HT1080 (cell line): ENCODE results near the gene TRPM2. TPM values are rescaled to one million over a fixed set of nuclear protein-coding genes. Genes with fewer than 3 reads are reported as not detected.
A peak's percentile ranks its signal among the peaks of the same experiment; 100 is the strongest.

Source experiments
- DNase-seq: peaks from one replicate; pipeline ENCODE4 v3.0.0-alpha.2; 2015; ENCODE audit warnings: low read depth
- small RNA-seq: library from RNA; depleted of rRNA; stranded (forward); fragments of <200 nt; gene quantifications from one replicate; pipeline ENCODE3, GENCODE V24; 2014
- total RNA-seq: library from RNA; depleted of rRNA; stranded (reverse); fragments of >200 nt; shearing (Covaris generic); gene quantifications from 2 replicates; pipeline ENCODE4 v1.2.3, GENCODE V29; 2014; rRNA removed

The TRPM2 gene
- total RNA-seq, 1 experiment from 2014 or later: 1.4 TPM

- no peak for DNase-seq
These were observed 127.0 kb downstream of the TRPM2 start for GRCh38 chr21:44480200-44481053.

GRCh38 chr21:44482581-44483287 lies 129.3 kb downstream of the TRPM2 start:
- no peak for DNase-seq

- no peak for DNase-seq
These were observed 130.1 kb downstream of the TRPM2 start for GRCh38 chr21:44483288-44484237.

GRCh38 chr21:44484498-44485253 lies 131.3 kb downstream of the TRPM2 start:
- DNase-seq: no peak

GRCh38 chr21:44485254-44485793 lies 131.9 kb downstream of the TRPM2 start:
- DNase-seq: peak; percentile 58

GRCh38 chr21:44485796-44486195 lies 132.4 kb downstream of the TRPM2 start:
- DNase-seq: no peak

- DNase-seq: no peak
These were observed 132.9 kb downstream of the TRPM2 start for GRCh38 chr21:44486302-44486701.

GRCh38 chr21:44487831-44488230 lies 134.4 kb downstream of the TRPM2 start:
- DNase-seq: peak; percentile 24

- no peak for DNase-seq
These were observed 136.5 kb downstream of the TRPM2 start for GRCh38 chr21:44489962-44490361.

GRCh38 chr21:44490405-44490804 lies 137.0 kb downstream of the TRPM2 start:
- DNase-seq: no peak

GRCh38 chr21:44490816-44491215 lies 137.4 kb downstream of the TRPM2 start:
- DNase-seq: no peak

Small RNAs within 50 kb of the gene (small RNA-seq; reads per million reads assigned to genes)
- gene RF00285: not detected

Other genes starting within 250 kb of the TRPM2 start
- gene PWP2, start 246.2 kb upstream of the TRPM2 start, total RNA-seq: 7.7 and 32.0 TPM in 2 replicates
- gene GATD3, start 219.9 kb upstream of the TRPM2 start, total RNA-seq: 5.0 and 9.2 TPM in 2 replicates
- 0.03 and 0.37 TPM in 2 replicates for gene ICOSLG, start 112.7 kb upstream of the TRPM2 start, total RNA-seq
- 0.57 TPM in 1 of 2 replicates, not detected in the other for gene DNMT3L, start 91.7 kb upstream of the TRPM2 start, total RNA-seq
- not detected in 2 replicates for gene AIRE, start 67.7 kb upstream of the TRPM2 start, total RNA-seq
- 60.1 and 70.6 TPM in 2 replicates for gene PFKL, start 53.6 kb upstream of the TRPM2 start, total RNA-seq
- gene CFAP410, start 14.2 kb upstream of the TRPM2 start, total RNA-seq: 4.2 and 4.5 TPM in 2 replicates
- 0.07 TPM in 1 of 2 replicates, not detected in the other for gene LRRC3, start 101.9 kb downstream of the TRPM2 start, total RNA-seq
- gene KRTAP10-1, start 186.6 kb downstream of the TRPM2 start, total RNA-seq: not detected in 2 replicates
- not detected in 2 replicates for gene KRTAP10-2, start 197.9 kb downstream of the TRPM2 start, total RNA-seq
- gene KRTAP10-3, start 205.2 kb downstream of the TRPM2 start, total RNA-seq: not detected in 2 replicates
- not detected in 2 replicates for gene KRTAP10-4, start 220.1 kb downstream of the TRPM2 start, total RNA-seq
- gene KRTAP10-5, start 227.0 kb downstream of the TRPM2 start, total RNA-seq: not detected in 2 replicates
- gene KRTAP10-6, start 238.9 kb downstream of the TRPM2 start, total RNA-seq: not detected in 2 replicates
- not detected in 2 replicates for gene KRTAP10-7, start 247.0 kb downstream of the TRPM2 start, total RNA-seq